Measurements from ENCODE around the gene INPP5J.

DNA sequence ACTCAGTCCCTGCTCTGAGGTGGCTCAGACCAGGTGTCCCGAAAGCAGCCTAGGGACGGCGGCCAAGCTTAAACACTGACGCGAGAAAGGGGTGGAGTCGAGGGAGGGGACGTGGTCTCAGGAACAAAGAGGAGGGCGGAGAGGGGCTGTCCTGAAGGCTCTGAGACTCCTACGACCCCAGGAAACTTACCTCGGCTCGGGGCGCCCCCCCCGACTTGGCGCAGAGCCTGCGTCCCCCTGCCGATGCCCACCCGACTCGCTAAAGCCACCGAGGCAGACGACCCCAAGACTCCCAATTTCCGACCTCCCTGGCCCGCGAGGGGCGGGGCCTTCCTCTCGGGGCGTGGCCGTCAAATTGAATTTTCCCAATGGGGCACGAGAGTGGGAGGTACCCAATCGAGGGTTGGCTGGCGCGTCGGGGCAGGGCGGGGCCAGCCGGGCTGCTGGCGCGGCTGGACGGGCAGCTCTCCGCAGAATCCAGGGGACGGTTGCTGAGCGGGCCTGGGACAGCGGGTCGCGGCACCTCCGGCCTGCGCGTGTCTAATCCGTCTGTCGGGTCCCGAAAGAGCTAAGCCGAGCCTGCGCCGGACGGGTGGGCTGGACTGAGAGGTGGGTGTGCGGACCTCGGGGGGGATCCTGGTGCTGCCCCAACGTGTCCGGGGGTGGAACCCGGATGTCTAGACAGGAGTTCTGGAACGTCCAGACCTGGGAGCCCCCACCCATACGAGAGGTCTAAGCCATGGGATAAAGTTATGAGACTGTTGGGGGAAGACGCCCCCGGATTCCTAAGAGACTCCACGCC is 41.7 kb upstream of the INPP5J start, which contains the start of gene SMTN:
- no peak for TF ChIP-seq CTCF (IDR thresholded peaks at IDR 0.05; ENCODE audit: low read depth, low read length)
- peak; percentile 76 for TF ChIP-seq POLR2A (IDR thresholded peaks at IDR 0.05; ENCODE audit: extremely low read depth, insufficient read length)
- TF ChIP-seq MYC (IDR thresholded peaks at IDR 0.05; ENCODE audit: low read depth, low read length) = no peak
